ENCODE measurements around the gene TFCP2L1.
"Not testable (repeated sequence)": the region's sequence is repeated elsewhere in the genome, so short reads cannot be mapped to it uniquely, and the experiment has no call there.

Gene TFCP2L1

DNA sequence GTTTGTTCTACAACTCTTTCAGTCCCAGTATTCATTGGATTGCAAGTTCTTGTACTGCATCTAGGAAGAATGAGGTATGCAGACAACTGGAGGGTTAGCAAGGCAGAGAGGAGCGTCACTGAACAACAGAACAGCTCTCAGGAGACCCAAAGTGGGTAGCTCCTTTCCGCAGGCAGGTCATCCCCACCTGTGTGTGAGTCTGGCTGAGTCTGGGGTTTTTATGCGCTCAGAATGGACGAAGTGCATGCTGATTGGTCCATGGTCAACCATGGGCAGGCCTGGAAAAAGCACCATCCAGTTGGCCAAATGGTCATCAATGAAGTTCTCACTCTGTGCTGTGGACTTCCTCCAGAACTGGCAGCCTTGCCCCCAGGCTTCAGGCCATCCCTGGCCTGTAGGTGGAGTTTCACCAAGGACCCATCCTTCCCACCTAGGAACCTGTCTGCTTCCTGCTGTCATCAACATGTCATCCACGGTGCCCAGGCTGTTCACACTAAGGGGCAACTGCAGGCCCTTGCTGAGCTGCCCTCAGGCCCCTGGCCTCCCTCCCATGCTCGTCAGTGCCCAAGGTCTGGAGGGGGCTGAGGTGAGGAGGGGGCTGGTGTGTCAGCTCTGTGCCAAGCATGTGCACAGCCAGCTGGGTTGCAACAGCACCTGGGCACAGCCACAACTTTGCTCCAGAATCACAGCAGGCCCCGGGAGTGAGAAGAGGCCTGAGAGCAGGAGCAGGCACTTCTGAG, 11.1 kb upstream of the TFCP2L1 start:
- DNase-seq, result no peak

DNA sequence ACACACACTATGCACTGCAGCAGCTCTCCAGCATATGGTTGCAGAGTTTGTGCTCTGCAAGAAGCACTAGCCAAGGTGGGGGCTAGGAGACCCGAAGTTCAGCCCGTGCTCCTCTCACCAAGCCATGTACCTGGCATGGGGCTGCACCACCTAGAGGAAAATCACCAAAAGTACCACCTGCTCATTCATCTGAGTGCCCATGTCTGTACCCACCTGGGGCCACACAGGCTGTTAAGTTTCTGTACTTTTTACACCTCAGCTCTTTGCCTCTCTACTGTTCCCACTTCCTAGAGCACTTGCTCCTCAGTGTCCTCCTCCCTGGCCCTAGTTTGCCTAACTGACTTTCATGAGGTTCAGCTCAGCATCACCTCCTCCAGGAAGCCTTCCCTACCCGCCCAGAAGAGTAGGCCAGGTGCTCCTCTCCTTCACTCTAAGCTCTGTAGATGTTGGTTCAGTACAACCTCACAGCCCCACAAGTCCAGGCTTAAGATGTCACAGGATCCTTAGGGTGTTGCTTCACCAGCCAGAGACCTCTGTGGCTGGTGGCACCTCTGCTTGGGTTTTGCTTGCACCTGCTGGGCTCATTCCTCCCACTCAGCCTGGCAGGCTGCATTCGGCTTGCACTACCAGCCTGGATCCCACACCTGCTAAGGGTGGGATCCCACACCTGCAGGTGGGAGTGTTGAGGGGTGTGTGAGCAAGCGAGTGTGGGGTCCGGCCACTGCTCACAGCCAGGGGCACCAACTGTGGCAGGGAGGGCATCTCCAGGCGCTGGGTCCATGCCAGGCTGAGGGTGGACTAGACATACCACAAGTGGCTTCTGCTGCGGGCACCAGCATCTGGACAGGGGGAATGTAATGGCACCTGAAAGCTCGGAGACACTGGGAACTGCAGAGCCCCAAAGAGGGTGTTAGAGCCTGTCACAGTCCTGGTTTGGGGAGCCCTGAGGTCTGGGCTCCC, 10.2 kb upstream of the TFCP2L1 start:
- no peak for DNase-seq

DNA sequence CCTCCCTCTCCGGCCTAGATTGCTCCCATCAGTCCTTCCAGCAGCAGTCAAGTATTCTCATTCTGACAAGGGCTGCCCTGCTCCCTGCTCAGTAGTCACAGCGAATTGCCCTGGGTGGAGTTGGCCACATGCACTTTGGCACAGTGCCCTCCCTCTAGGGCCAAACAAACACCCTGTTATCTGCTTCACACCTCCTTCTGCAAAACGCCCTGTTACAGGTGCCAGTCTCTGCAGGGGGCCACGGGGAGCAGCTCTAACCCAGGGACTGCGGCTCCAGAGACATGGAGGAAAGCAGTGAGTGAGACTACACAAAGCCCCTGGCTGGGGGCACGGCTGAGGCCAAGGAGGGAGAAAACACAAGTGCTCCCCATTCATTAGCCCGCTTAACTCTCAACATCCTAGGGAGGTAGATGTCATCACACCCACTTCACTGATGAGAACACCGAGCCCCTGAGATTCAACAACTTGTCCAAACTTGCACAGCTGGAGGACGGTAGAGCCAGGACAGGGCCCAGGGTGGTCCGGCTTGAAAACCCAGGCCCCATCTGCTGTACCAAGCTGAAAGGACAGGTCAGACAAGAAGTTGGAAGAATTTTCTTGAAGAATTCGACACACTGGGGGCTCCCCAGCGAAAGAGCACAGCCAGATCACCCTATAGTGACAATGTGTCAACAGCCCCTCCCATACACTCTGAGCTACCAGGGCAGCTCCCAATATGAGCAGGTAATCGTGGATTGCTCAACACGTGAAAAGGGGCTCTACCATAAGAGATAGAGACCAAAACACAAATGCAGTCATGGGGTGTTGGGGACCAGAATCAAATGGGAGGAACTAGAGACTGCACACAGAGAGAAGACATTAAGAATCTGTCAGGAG, 8.7 kb upstream of the TFCP2L1 start:
- no peak for DNase-seq

DNA sequence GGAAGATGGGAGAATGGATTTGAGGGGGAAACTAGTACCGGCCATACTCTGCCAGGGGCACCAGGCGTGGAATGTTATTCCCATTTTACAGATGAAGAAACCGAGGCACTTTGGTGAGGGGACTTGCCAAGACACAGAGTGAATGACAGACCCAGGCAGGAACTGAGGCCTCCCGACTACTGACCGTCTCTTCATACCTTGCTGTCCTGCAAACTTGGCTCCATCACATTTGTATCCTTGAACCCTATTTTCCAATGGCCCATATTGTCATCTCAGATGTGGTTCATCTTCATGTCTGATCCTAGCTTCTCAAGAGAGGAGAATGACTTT, 6.2 kb upstream of the TFCP2L1 start:
- DNase-seq, result no peak

DNA sequence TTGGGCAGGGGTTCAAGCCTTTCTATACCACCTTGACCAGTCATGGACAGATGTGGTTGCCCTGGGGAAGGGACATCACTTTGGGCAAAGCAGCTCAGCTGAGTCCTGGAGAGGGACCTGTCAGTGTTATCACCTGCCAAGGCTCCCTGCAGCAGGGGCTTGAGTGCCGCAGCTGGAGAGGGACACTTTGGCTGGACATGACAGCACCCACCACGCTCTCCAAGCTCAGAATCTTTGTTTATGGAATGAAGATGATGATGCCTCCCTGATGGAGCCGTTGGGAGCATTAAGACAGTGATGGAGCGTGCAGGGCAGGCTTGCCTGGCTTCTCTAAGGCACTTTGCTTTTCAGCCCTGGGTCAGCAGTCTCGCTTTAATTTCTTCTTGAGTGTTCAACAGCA, 4.3 kb upstream of the TFCP2L1 start:
- DNase-seq, result no peak

DNA sequence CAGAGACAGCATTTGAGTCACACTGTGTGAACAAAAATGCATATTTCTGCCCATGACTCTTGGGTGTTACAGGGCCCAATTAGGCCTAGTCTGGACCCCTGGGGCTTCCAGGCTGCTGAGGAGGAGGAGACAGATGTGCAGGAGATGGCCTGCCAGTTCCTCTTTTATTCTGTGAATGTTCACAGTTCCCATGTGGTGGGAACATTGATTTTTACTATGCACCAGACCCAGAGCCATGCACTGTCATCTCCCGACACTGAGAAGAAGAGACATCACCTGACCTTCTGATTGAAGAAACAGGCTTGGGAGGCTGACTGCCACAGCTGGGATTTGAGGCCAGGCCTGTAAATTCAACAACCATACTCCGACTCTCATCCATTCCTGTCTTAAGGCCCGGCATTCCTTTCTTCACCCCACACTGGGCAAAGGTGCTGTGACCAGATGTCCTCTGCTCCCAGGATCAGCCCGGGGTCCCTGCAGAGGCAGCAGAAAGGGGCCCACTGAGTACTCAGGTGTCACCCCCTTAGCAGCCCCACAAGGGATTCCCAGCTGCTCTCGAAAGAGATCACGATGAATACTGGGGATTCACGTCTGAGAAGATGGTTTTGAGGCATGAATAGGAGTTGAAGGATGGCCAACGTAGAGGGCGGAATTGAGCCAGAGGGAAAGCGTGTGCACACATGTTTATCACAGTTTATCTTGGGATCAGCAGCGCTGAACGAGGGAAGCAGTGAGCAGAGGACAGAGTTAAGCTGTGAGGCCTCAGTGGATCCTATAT, 3.6 kb upstream of the TFCP2L1 start:
- DNase-seq, result no peak

DNA sequence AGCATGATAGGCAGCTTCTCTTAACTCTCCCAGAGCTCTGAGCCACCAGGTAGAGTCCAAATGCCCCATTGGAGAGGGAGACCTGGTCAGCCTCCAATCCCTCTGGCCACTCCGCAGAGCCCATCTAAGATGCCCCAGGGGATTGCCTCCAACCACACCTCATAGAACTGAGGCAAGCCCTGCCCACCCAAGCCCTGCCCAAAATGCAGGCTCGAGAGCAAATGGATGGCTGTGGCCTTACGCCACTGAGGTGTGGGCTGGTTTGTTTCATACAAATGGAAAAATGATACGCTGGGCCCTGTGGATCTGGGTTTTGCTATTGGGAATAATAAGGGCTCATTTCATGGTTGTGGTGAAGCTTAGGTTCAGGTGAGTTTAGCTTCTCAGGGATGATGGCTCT, 3.0 kb upstream of the TFCP2L1 start:
- no peak for DNase-seq

DNA sequence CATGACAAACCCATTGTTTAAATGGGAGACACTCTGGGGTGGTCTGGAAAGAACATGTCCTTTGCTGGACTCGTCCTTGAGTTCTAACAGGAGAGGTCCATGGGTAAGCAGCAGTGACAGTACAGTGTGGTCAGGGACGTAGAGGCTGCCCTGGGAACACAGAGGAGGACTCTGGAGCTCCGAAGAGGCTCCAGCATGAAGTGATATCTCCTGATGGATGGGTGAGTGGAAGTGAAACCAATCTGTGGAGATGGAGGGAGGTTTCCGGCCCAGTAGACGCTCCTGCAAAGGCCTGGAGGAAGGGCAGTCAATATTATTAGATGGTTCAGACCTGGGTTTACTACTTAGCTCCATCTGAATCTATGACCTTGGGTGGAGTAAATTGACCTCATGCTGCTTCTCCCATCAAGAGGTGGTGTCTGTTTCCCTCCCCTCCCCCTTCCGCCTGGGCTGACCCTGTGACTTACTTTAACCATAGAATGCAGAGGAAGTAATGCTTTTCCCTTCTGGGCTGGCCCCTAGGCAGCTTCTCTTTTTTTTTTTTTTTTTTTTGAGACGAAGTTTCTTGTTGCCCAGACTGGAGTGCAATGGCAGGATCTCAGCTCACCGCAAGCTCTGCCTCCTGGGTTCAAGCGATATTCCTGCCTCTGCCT, 2.3 kb upstream of the TFCP2L1 start:
- no peak for DNase-seq

DNA sequence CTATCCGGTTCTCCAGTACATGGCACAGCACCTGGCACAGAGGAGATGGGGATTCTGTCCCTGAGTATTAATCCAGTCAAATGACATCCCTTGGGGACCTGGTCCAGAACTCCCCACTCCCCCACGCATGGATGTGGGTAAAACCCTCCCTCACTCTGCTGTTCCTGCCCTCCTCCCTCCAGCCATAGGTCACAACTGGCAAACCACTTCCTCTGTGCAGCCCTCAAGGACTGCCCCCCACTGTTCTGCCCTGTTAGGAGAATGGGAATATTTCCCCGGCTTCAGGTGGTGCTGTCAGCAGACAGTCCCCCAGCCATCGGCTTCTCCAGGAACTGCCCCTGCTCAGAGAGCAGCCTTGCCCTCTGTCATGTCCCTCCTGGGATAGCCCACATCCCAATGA, 1.5 kb upstream of the TFCP2L1 start:
- DNase-seq, result no peak

DNA sequence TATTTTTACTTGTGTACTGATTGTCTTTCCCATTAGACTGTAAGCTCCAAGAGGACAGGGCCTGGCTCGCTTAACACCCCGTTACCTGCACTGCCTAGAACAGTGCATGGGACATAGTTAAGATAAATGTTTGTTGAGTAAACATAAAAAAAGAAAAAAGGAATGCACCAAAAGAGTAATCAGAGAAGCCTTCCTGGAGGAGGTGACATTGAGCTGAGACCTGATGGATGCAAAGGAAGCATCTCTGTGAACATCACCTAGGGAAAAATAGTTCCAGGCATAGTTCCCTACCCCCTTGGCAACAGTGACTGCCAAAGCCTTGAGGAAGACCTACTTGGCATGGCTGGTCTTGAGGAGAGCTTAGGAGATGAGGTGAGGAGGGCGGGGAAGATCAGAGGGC, 924 bp upstream of the TFCP2L1 start:
- DNase-seq, result no peak

DNA sequence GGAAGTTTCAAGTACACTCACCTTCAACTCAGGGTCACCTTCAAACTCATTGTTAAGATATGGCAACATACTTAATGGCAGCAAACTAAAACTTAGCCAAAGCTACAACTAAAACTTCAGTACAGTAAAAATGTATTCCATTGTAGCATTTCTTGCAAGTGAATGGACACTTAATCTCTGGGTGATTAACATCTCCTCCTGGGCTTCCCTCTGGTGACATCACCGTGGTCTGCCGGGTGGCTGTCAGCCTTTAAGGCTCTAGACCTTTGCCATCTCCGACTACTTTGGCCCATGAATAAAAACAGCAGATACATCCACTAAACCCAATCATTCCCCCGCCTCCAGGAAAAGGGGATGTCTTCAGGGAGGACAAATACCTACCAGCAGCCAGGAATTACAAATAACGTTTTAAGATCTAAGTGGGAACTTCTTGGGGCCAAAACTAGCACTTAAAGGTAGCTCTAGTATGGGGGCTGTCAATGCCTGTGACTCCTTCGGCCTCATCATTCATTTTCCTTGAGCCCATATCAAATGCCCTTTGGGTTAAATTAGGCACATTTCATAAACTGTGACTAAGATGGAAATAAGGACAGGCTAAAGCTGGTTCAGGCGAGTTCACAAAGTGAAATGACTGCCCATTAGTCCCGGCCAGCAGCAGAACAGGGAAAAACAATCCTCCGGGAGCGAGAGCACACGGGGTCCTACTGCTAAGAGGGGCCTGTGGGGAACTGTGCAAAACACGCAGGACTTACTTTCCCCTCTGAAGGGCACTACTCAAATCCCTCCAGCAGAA, 1.1 kb downstream of the TFCP2L1 start:
- DNase-seq, result no peak

DNA sequence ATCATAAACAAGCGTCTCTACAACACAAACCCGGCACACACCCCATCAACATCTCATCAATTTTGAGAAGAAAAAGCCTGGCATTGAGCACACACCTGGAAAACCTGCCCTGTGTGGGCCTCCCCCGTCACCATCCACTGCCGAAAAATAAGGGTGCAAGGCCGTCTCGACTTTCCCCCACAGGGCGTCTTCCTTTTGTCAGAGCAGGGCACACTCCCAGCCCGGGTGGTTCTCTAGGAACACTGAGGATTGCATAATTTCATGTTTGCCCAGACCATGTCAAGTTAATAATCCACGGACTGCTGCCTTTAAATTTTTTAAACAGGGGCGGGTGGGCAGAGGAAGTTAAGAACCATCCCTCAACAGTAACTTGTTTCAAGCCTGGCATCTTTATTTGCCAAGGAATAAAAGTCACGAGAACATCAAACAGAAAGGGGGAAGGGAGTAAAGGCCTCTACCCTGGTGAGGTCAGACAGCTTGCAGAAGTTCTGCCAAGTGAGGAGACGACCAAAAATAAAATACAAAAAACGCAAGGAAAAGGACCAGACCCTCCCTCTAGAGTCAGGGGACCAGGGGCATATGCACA, 2.1 kb downstream of the TFCP2L1 start:
- no peak for DNase-seq

DNA sequence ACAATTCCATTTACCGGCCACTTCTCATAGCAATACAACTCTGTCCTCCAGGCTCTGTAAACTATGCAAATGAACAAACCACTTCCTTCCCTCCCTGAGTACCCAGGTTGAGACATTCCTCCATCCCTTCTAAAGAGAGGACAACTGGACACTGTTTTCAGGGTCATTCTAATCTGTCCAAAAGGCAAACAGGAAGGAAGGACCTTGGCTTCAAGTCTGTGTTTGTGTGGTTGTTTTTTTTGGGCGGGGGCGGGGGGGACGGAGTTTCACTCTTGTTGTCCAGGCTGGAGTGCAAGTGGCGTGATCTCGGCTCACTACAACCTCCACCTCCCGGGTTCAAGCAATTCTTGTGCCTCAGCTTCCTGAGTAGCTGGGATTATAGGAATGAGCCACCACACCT, 3.3 kb downstream of the TFCP2L1 start:
- DNase-seq, result no peak

DNA sequence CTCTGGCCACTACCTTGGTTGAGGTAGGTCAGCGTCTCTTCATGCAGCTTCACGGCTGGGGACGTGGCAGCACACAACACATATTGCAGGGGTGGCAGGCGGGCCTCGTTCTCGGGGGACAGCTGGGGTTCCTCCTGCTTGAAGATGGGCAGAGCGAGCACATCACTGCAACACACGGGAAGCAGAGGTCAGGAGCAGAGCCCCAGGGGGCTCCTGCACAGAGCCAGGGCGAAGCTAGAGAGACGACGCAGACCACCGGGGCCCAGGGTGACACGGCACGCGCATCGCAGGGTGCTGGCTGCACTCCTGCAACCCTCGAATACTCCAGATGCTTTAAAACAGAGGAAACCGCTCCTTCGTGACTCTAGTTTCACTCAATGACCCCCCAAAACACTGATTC, 3.9 kb downstream of the TFCP2L1 start:
- no peak for DNase-seq

DNA sequence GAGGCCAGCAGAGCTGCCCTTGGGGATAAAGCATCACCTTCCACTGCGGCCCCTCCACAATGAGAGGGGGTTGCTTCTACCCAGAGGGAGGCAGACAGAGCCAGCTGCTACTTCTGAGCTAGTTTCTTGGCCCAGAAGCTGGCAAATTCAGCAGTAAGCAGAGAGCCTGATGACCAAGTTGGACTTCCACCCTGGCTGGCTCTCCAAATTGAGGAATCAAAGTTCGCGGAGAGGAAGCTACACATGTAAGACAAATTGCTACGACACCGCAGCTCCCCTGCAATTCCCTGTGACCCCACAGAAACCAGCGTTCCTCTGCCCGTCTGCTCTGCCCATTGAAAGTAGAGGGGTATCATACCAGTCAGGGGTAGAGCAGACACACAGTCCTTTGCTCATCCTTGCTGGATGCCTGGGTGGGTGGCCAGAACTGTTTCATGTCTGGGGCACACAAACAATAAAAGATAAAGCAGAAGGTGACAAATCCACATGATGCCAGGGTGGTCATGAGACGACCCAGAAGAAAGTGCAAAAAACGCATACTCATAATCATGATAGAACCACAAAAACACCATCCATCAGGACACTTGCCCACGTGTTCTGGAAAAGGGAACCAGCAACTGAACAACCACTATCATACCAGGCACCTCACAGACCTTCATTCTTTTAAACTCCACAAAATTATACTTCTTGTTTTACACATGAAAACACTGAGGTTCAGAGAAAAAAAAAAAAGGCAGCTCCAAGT, 5.4 kb downstream of the TFCP2L1 start:
- DNase-seq, result no peak

DNA sequence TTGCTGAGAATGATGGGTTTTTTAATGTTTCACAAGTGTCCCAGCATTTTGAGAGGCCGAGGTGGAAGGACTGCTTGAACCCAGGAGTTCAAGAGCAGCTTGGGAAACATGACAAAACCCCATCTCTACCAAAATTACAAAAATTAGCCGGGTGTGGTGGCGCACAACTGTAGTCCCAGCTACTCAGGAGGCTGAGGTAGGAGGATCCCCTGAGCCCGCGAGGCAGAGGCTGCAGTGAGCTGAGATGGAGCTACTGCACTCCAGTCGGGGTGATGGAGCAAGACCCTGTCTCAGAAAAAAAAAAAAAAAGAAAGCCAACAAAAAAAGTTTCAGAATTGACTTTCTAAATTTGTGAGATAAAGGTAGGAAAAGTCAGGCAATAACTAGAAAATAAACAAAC, 8.7 kb downstream of the TFCP2L1 start:
- DNase-seq, result no peak

DNA sequence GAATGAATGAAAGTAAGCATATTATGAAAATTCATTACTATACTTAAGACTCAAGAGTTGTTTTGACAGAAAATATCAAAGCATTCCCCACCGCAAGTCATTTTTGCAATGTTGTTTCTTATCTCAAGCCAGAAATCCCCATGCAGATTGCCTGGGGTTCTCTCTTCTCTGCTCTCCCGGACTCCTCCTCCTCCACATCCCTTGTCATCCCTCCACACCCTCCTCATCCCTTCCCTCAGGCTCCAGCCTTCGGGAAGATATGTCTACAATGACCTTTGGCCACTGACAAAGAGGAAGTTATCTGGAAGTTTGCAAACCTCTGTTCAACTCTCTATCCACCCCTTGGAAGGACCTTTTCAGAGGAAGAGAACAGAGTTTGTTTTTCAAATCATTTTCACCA, 11.9 kb downstream of the TFCP2L1 start:
- DNase-seq, result no peak

DNA sequence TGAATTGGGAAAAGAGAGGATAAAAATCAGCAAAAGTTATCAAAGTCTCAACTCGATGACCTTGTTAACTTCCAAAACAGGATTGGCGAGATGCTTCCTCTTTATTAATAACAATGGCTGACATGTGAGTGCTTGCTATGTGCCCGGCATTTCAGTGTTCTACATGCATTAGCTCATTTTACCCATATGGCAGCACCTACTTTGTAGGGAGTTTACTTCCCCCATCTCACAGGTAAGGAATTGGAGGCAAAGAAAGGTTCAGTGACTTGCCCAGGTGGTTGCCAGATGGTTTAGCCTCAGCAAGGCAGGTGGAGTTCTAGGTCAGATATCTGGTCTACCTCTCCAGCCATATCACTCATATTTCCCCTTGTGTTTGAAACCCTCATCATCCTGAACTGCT, 12.4 kb downstream of the TFCP2L1 start:
- no peak for DNase-seq

DNA sequence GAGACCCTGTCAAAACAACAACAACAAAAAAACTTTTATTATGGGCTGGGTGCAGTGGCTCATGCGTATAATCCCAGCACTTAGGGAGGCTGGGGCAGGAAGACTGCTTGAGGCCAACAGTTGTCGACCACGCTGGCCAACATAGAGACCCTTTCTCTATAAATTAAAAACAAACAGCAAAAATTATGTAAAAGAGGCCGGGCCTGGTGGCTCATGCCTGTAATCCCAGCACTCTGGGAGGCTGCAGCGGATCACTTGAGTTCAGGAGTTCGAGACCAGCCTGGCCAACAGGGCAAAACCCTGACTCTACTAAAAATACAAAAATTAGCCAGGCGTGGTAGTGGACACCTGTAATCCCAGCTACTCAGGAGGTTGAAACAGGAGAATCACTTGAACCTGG, 15.6 kb downstream of the TFCP2L1 start:
- not testable (repeated sequence) for DNase-seq

DNA sequence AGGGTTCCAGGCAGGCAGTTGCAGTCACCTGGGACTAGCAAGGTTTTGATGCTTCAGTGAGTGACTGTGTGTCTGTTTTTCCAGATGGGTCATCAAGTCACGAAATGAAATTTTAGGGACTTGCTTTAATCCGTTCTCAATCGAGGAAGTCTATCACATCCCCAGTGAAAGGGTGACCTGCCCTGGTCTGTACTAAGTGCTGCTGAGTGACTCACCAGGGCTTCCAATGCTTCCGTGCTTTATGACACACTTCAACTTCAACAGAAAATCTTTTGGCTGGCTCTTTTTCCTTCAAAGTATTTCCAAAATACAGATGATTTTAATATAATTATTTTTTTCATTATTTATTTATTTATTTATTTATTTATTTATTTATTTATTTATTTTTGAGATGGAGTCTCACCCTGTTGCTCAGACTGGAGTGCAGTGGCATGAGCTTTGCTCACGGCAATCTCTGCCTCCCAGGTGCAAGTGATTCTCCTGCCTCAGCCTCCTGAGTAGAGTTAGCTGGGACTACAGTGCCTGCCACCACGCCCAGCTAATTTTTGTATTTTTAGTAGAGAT, 18.4 kb downstream of the TFCP2L1 start:
- DNase-seq, result no peak

Measured in CD4-positive, alpha-beta T cell treated with Interleukin-10 for 1 hour (primary cell).